GF-D8 (cell line): Measurements from ENCODE around the gene DNER.

Experiments
- DNase-seq: peaks from one replicate; lab custom pipeline; 2025; lab: John Stamatoyannopoulos, UW

The DNER gene

GRCh38 chr2:229335877-229336346 is 378.4 kb downstream of the DNER start:
- DNase-seq: no peak

- DNase-seq: no peak
Measured at GRCh38 chr2:229335330-229335729, 379.0 kb downstream of the DNER start.

DNA sequence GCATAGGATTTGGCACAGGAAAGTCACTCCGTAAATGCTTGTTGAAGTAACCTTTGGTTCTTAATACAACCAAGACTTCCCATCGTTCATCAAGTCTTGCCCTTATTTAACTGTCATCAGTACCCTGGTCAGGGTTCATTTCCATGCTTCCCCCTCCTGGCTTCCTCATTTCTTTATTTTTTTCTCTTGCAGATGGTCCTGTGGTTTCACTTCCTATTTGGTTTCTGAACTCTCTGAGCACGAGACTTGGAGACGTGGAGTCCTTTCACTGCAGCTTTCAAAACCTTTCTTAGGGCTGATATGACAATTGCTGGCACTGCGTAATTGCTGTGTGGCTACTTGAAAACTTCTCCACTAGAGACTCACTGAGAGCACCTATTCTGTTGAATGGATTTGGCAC is 383.4 kb downstream of the DNER start:
- peak; percentile 65 for DNase-seq

DNA sequence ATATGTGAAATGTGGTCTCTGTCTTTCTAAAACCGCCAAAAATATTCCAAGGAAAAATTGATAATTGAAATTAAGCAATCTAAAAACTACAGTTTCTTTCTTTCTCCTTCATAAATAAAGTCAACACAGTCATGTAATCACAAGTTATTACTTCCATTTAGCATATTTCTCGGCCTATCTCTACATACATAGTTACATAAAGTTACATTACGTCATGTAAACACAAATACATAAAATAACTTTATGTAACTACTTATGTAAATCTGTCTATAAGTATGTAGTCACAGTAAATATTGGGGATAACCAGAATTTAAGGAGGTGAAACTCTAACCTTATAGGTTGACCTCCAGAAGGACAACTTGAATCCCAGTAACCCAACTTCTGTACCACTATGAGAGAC is 394.8 kb downstream of the DNER start:
- DNase-seq: no peak

DNA sequence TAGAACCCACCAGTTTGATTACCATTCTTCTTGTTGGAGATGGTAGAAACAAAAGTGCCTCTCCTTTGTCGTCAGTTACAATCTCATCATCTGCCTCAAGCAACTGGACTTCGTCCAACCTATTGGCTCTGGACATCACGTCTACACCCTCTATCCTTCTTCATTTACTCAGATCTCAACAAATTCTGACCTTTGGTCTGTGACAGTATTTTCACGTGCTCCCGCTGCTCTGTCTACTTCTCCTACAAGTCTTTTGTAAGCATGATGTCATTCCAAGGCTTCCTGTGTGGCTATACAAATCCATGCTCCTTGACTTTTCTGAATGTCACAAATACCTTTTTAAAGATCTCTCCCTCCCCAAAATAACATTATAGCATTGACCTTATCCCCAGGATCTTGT is 400.2 kb downstream of the DNER start:
- DNase-seq: no peak

DNA sequence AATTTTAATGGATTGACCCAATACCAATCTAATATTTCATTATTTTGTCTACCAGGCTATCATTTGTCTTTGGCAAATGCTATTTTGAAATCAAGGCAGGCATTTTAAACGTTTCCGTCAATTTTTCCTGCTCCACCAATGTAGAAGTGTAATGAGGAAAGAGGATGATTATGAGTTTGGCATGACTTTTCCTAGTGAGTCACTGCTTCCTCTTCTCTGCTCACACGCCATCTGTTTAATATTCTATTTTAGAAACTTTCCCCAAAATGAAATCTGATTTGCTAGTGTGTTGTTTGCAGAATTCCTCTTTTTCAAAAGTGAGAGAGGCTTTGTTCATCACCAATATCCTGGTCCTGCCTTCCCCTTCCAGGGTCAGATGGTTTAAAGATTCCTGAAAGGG is 400.8 kb downstream of the DNER start:
- DNase-seq: no peak
